HepG2 (cell line): Measurements from ENCODE around the gene GADL1. TPM values are rescaled to one million over a fixed set of nuclear protein-coding genes. Genes with fewer than 3 reads are reported as not detected.

Experiments
- ATAC-seq: fragments of 200-7000 bp; cut with Tn5 transposase; 3 replicates; pipeline ENCODE4 v1.9.1; 2020; ENCODE audit warnings: mild to moderate bottlenecking, moderate library complexity
- BruUV-seq: library from RNA; stranded (reverse); fragments of 400-500 nt; replicated peaks from 2 replicates; lab custom pipeline; 2021; lab: Mats Ljungman, UMichigan
- CTCF ChIA-PET: fragments of 300-600 bp; formaldehyde crosslinking; extraction: SDS; loops from one replicate; lab custom pipeline; 2021; ENCODE audit warnings: low total read pairs, inconsistent platforms, low intra/inter-chr PET ratio; lab: Yijun Ruan, JAX
- POLR2A ChIA-PET: fragments of 350-600 bp; sonication (Branson Sonifier 250); formaldehyde crosslinking; loops from one replicate; lab custom pipeline; 2020; ENCODE audit warnings: antibody characterized with exemption, inconsistent platforms; lab: Yijun Ruan, JAX
- DNase-seq: peaks from one replicate; pipeline ENCODE4 v3.0.0-alpha.2; 2015; ENCODE audit warnings: low spot score
- FAIRE-seq: peaks from 3 replicates; lab custom pipeline; 2011; peaks lifted over from hg19 to GRCh38; lab: Jason Lieb, UNC
- H2AFZ ChIP-seq: one replicate; pipeline ENCODE4 v1.6.1; 2011; ENCODE audit warnings: low read length, inconsistent platforms
- H3K27ac ChIP-seq: fragments of 300-600 bp; 3 replicates; pipeline ENCODE4 v1.8.0; 2011; ENCODE audit warnings: mixed run types, mild to moderate bottlenecking, mixed read lengths, low read length, inconsistent platforms; ENCODE audit not compliant: insufficient read depth; ENCODE audit errors: extremely low read length
- H3K27me3 ChIP-seq, 2 experiments: fragments of 200-600 bp in 1 of 2; 2 replicates in 1 of 2; 3 replicates in 1 of 2; pipeline versions ENCODE4 v1.6.0 to v1.8.0; 2011; ENCODE audit warnings: low read length in 2 of 2, mild to moderate bottlenecking in 2 of 2, moderate library complexity in 2 of 2, inconsistent platforms in 1 of 2; ENCODE audit not compliant: insufficient read depth in 2 of 2, control insufficient read depth in 1 of 2
- H3K36me3 ChIP-seq, 2 experiments: fragments of 200-600 bp in 1 of 2; replicated peaks in 1 of 2; 2 replicates in 1 of 2; 3 replicates in 1 of 2; pipeline versions ENCODE4 v1.5.1 to v1.8.0; 2011; ENCODE audit warnings: low read length in 2 of 2, inconsistent platforms in 1 of 2; ENCODE audit not compliant: insufficient read depth in 2 of 2, control insufficient read depth in 1 of 2
- H3K4me1 ChIP-seq: 2 replicates; pipeline ENCODE4 v1.5.1; 2012; ENCODE audit warnings: low read length, inconsistent platforms; ENCODE audit not compliant: insufficient read depth
- H3K4me2 ChIP-seq: 2 replicates; pipeline ENCODE4 v1.6.0; 2011; ENCODE audit warnings: low read depth, low read length, inconsistent platforms
- H3K4me3 ChIP-seq, 3 experiments: fragments of 200-600 bp in 1 of 3; sonication (generic), shearing (Covaris generic) in 1 of 3; replicated peaks in 1 of 3; 2 replicates each; pipeline ENCODE4 v1.5.1; 2011 to 2016; ENCODE audit warnings: low read length in 3 of 3, inconsistent platforms in 2 of 3, low read depth in 2 of 3, mild to moderate bottlenecking in 2 of 3, control low read depth in 1 of 3, mixed read lengths in 1 of 3; ENCODE audit not compliant: insufficient read depth in 1 of 3
- H3K79me2 ChIP-seq: one replicate; pipeline ENCODE4 v1.6.1; 2011; ENCODE audit warnings: low read length, inconsistent platforms; ENCODE audit not compliant: insufficient read depth
- H3K9ac ChIP-seq: 2 replicates; pipeline ENCODE4 v1.6.0; 2011; ENCODE audit warnings: mild to moderate bottlenecking, low read depth, low read length, inconsistent platforms; ENCODE audit not compliant: insufficient read depth
- H3K9me3 ChIP-seq: 2 replicates; pipeline ENCODE4 v1.5.1; 2012; ENCODE audit warnings: mild to moderate bottlenecking, low read length
- H4K20me1 ChIP-seq: 2 replicates; pipeline ENCODE4 v1.6.0; 2011; ENCODE audit warnings: inconsistent platforms, mild to moderate bottlenecking, low read length, moderate library complexity; ENCODE audit not compliant: insufficient read depth
- ARID2 ChIP-seq: sonication (generic); formaldehyde crosslinking; IDR thresholded peaks from 2 replicates; pipeline ENCODE4 v1.8.1; 2022; ENCODE audit warnings: mild to moderate bottlenecking, missing genetic modification reagents, borderline replicate concordance
- FOXM1 ChIP-seq: sonication (generic); formaldehyde crosslinking; IDR thresholded peaks from 2 replicates; pipeline ENCODE4 v1.5.0; 2020; ENCODE audit warnings: missing genetic modification reagents
- HCFC1 ChIP-seq: fragments of 150-350 bp; IDR thresholded peaks from 2 replicates; pipeline ENCODE4 v1.6.1; 2014; ENCODE audit warnings: low read depth, low read length
- HOXD1 ChIP-seq: sonication (generic); formaldehyde crosslinking; IDR thresholded peaks from 2 replicates; pipeline ENCODE4 v1.5.0; 2020; ENCODE audit warnings: missing genetic modification reagents
- SIN3A ChIP-seq: IDR thresholded peaks from 2 replicates; pipeline ENCODE4 v1.6.1; 2011; ENCODE audit warnings: low read depth, mild to moderate bottlenecking, control low read depth, low read length, borderline replicate concordance
- ZMAT3 ChIP-seq: sonication (generic); formaldehyde crosslinking; conservative IDR thresholded peaks from 2 replicates; pipeline ENCODE4 v1.7.0; 2021; ENCODE audit warnings: missing genetic modification reagents
- ZNF232 ChIP-seq: sonication (generic); formaldehyde crosslinking; IDR thresholded peaks from 2 replicates; pipeline ENCODE4 v1.4.0; 2020; ENCODE audit warnings: missing genetic modification reagents, borderline replicate concordance
- ZNF501 ChIP-seq: sonication (generic); formaldehyde crosslinking; IDR thresholded peaks from 2 replicates; pipeline ENCODE4 v1.5.1; 2020; ENCODE audit warnings: mild to moderate bottlenecking, moderate library complexity, missing genetic modification reagents
- WGBS: methylation state at CpG from one replicate; pipeline ENCODE4 v1.1.6; 2017; ENCODE audit warnings: low lambda C conversion rate; 5-methylcytosine and 5-hydroxymethylcytosine counted together
- in situ Hi-C: cut with HindIII; loops from 2 replicates; pipeline ENCODE4 v1.10.0; 2017; ENCODE audit warnings: low pct_unique_long_range_greater_than_20kb; ENCODE audit not compliant: extremely low pct_ligation_motif_present
- intact Hi-C: fragments of 100-400 bp; cut with micrococcal nuclease; formaldehyde crosslinking; loops from one replicate; pipeline ENCODE4 v1.10.0; 2022; ENCODE audit not compliant: unreplicated experiment
- polyA plus RNA-seq, 8 experiments: library from polyadenylated mRNA; depleted of rRNA in 3 of 8; stranded (reverse) in 7 of 8; unstranded in 1 of 8; fragments of >200 nt; fragmentation: Illumina TruSeq in 4 of 8; extraction: Trizol in 4 of 8; gene quantifications; 2 replicates each; pipeline versions ENCODE4 v1.2.1 to v1.2.3, GENCODE V29; 2011 to 2016; ENCODE audit warnings: low read depth in 4 of 8, missing spikeins in 1 of 8, mixed read lengths in 1 of 8; ENCODE audit not compliant: insufficient read depth in 1 of 8
- total RNA-seq, 5 experiments: library from RNA; depleted of rRNA; stranded (reverse); fragments of >200 nt; fragmentation: Illumina TruSeq; extraction: Trizol; gene quantifications; 2 replicates each; pipeline ENCODE4 v1.2.3, GENCODE V29; 2016; ENCODE audit warnings: low read depth in 1 of 5
- TF ChIP-seq, protein P1 (sequence below): IDR thresholded peaks from 2 replicates; pipeline ENCODE4 v1.6.1; 2016
- TF ChIP-seq, protein P2 (sequence below): sonication (generic); formaldehyde crosslinking; IDR thresholded peaks from 2 replicates; pipeline ENCODE4 v1.4.0; 2020; ENCODE audit warnings: missing genetic modification reagents, low read depth, mild to moderate bottlenecking, borderline replicate concordance
- TF ChIP-seq, protein P3 (sequence below): sonication (generic); formaldehyde crosslinking; IDR thresholded peaks from 2 replicates; pipeline ENCODE4 v1.4.0; 2020; ENCODE audit warnings: missing genetic modification reagents

The GADL1 gene
- total and polyA plus RNA-seq, 2 of the 13 experiments (the other 11 are each of a cell fraction or from before 2014, with no cell fraction given): not detected

DNA sequence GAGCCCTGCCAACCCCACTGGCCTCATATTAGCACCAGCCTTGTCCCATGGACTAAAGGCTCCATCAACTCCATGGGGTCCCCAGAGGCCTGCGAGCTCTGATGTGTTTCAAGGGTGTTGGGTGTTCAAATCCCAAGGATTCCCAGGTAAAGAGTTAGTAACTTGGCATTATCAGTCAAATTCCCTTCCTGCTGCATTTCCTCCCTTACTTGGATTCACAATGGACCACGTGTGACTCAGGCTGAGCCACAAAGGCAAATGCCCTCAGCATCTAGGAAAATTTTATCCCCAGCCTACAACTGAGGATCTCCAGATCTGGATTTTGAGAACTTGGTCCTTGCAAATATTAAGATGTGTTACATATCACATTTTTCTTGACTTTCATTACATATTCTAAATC, 58.8 kb downstream of the GADL1 start:
- H3K9me3 ChIP-seq: no peaks in the 10 kb centered on the region
- no TSS peak for BruUV-seq
- no peak overlapping the region for H3K9ac ChIP-seq
- peaks cover 0 to 4% of the 10 kb centered on the region in 2 experiments; a peak in 1 of 5 replicates for H3K27me3 ChIP-seq
- no peaks in the 10 kb centered on the region for H4K20me1 ChIP-seq
- ChIA-PET CTCF (no interaction called here), POLR2A (no interaction called here)
- no peak for ATAC-seq
- H2AFZ ChIP-seq: no peak overlapping the region
- no peak for DNase-seq
- intact Hi-C loops: no loop called here
- H3K4me3 ChIP-seq: no peak overlapping the region
- H3K79me2 ChIP-seq: no peaks in the 10 kb centered on the region
- H3K27ac ChIP-seq: no peak overlapping the region
- no peak overlapping the region for H3K4me2 ChIP-seq
- FAIRE-seq: no peak
- WGBS: 0% methylated on average over 1 of the region's 2 CpGs
- TF ChIP-seq FOXM1 (CRISPR knock-in tag): no peak
- TF ChIP-seq HOXD1 (CRISPR knock-in tag): no peak
- TF ChIP-seq ZMAT3 (CRISPR knock-in tag): no peak
- TF ChIP-seq, protein P1, sequence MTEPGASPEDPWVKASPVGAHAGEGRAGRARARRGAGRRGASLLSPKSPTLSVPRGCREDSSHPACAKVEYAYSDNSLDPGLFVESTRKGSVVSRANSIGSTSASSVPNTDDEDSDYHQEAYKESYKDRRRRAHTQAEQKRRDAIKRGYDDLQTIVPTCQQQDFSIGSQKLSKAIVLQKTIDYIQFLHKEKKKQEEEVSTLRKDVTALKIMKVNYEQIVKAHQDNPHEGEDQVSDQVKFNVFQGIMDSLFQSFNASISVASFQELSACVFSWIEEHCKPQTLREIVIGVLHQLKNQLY: no peak
- TF ChIP-seq SIN3A: no peak
- TF ChIP-seq ZNF232: no peak
- TF ChIP-seq HCFC1: no peak
- TF ChIP-seq, protein P2, sequence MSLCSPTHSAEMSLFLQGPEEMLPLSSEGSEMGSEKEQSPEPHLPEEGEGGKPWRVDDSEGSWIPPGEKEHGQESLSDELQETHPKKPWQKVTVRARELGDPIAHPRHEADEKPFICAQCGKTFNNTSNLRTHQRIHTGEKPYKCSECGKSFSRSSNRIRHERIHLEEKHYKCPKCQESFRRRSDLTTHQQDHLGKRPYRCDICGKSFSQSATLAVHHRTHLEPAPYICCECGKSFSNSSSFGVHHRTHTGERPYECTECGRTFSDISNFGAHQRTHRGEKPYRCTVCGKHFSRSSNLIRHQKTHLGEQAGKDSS (CRISPR knock-in tag): no peak
- TF ChIP-seq, protein P3, sequence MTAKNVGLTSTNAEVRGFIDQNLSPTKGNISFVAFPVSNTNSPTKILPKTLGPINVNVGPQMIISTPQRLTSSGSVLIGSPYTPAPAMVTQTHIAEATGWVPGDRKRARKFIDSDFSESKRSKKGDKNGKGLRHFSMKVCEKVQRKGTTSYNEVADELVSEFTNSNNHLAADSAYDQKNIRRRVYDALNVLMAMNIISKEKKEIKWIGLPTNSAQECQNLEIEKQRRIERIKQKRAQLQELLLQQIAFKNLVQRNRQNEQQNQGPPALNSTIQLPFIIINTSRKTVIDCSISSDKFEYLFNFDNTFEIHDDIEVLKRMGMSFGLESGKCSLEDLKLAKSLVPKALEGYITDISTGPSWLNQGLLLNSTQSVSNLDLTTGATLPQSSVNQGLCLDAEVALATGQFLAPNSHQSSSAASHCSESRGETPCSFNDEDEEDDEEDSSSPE (CRISPR knock-in tag): no peak
- TF ChIP-seq ZNF501 (CRISPR knock-in tag): no peak
- no peak for TF ChIP-seq ARID2 (CRISPR knock-in tag)
- no peaks in the 10 kb centered on the region for H3K36me3 ChIP-seq
- H3K4me1 ChIP-seq: no peaks in the 10 kb centered on the region
- in situ Hi-C loops: no loop called here
